Measurements from ENCODE around the gene SH3BP4.

SH3BP4 gene

GRCh38 chr2:235034265-235035118 is 82.7 kb downstream of the SH3BP4 start:
- in situ Hi-C loops (cut with HindIII; ENCODE audit: low sequenced_read_pairs): no loop called here

- in situ Hi-C loops (cut with HindIII; ENCODE audit: low sequenced_read_pairs): no loop called here
These were observed 85.9 kb downstream of the SH3BP4 start for GRCh38 chr2:235037604-235038166.

GRCh38 chr2:235041221-235041917 is 89.6 kb downstream of the SH3BP4 start:
- in situ Hi-C loops (cut with HindIII; ENCODE audit: low sequenced_read_pairs): no loop called here

- in situ Hi-C loops (cut with HindIII; ENCODE audit: low sequenced_read_pairs): no loop called here
These were observed 90.2 kb downstream of the SH3BP4 start for GRCh38 chr2:235041918-235042575.

GRCh38 chr2:235042576-235043515 is 91.0 kb downstream of the SH3BP4 start:
- in situ Hi-C loops (cut with HindIII; ENCODE audit: low sequenced_read_pairs): no loop called here

GRCh38 chr2:235043762-235044500 is 92.1 kb downstream of the SH3BP4 start:
- in situ Hi-C loops (cut with HindIII; ENCODE audit: low sequenced_read_pairs): no loop called here

- in situ Hi-C loops (cut with HindIII; ENCODE audit: low sequenced_read_pairs): no loop called here
These were observed 92.9 kb downstream of the SH3BP4 start for GRCh38 chr2:235044501-235045271.

GRCh38 chr2:235045336-235045972 is 93.6 kb downstream of the SH3BP4 start:
- in situ Hi-C loops (cut with HindIII; ENCODE audit: low sequenced_read_pairs): no loop called here

- in situ Hi-C loops (cut with HindIII; ENCODE audit: low sequenced_read_pairs): no loop called here
These were observed 94.1 kb downstream of the SH3BP4 start for GRCh38 chr2:235045973-235046343.

GRCh38 chr2:235046589-235046988 is 94.8 kb downstream of the SH3BP4 start:
- in situ Hi-C loops (cut with HindIII; ENCODE audit: low sequenced_read_pairs): no loop called here

GRCh38 chr2:235047171-235048160 is 95.6 kb downstream of the SH3BP4 start:
- in situ Hi-C loops (cut with HindIII; ENCODE audit: low sequenced_read_pairs): no loop called here

- in situ Hi-C loops (cut with HindIII; ENCODE audit: low sequenced_read_pairs): no loop called here
These were observed 96.7 kb downstream of the SH3BP4 start for GRCh38 chr2:235048549-235048948.

- in situ Hi-C loops (cut with HindIII; ENCODE audit: low sequenced_read_pairs): no loop called here
These were observed 97.3 kb downstream of the SH3BP4 start for GRCh38 chr2:235049069-235049468.

- in situ Hi-C loops (cut with HindIII; ENCODE audit: low sequenced_read_pairs): no loop called here
These were observed 97.9 kb downstream of the SH3BP4 start for GRCh38 chr2:235049719-235050118.

GRCh38 chr2:235050980-235051351 is 99.1 kb downstream of the SH3BP4 start:
- in situ Hi-C loops (cut with HindIII; ENCODE audit: low sequenced_read_pairs): no loop called here

- in situ Hi-C loops (cut with HindIII; ENCODE audit: low sequenced_read_pairs): no loop called here
These were observed 99.8 kb downstream of the SH3BP4 start for GRCh38 chr2:235051436-235052260.
